ENCODE data around the gene SMTNL1.

Gene SMTNL1

GRCh38 chr11:57496109-57496820, 41.1 kb upstream of the SMTNL1 start:
- TF ChIP-seq CTCF (conservative IDR thresholded peaks at IDR 0.05) = no peak
- H3K27ac ChIP-seq = no peak overlapping the region

- TF ChIP-seq CTCF (conservative IDR thresholded peaks at IDR 0.05) = no peak
- H3K27ac ChIP-seq = no peak overlapping the region; the same call in 1 of the 2 replicates
Observed at GRCh38 chr11:57497303-57498247, 39.8 kb upstream of the SMTNL1 start.

GRCh38 chr11:57498540-57498939, 38.9 kb upstream of the SMTNL1 start:
- TF ChIP-seq CTCF (conservative IDR thresholded peaks at IDR 0.05) = no peak
- H3K27ac ChIP-seq = peak overlapping the region; percentile 82

GRCh38 chr11:57499413-57499982, 37.9 kb upstream of the SMTNL1 start:
- no peak for TF ChIP-seq CTCF (conservative IDR thresholded peaks at IDR 0.05)
- peak overlapping the region; percentile 82 for H3K27ac ChIP-seq

GRCh38 chr11:57499983-57500461, 37.4 kb upstream of the SMTNL1 start:
- no peak for TF ChIP-seq CTCF (conservative IDR thresholded peaks at IDR 0.05)
- H3K27ac ChIP-seq = peak overlapping the region; percentile 82

- no peak for TF ChIP-seq CTCF (conservative IDR thresholded peaks at IDR 0.05)
- H3K27ac ChIP-seq = peak overlapping the region; percentile 82
Observed at GRCh38 chr11:57500515-57500914, 36.9 kb upstream of the SMTNL1 start.

GRCh38 chr11:57500926-57501325, 36.5 kb upstream of the SMTNL1 start:
- TF ChIP-seq CTCF (conservative IDR thresholded peaks at IDR 0.05) = no peak
- peak overlapping the region; percentile 82 for H3K27ac ChIP-seq

Measured in VCaP (cell line).